ENCODE results near the gene DYNC1LI1. TPM values are rescaled to one million over a fixed set of nuclear protein-coding genes. Genes with fewer than 3 reads are reported as not detected.

DYNC1LI1 gene
- polyA plus RNA-seq, 2 of the 4 experiments (the other 2 are of a cell fraction), result 42.0 to 66.9 TPM

DNA sequence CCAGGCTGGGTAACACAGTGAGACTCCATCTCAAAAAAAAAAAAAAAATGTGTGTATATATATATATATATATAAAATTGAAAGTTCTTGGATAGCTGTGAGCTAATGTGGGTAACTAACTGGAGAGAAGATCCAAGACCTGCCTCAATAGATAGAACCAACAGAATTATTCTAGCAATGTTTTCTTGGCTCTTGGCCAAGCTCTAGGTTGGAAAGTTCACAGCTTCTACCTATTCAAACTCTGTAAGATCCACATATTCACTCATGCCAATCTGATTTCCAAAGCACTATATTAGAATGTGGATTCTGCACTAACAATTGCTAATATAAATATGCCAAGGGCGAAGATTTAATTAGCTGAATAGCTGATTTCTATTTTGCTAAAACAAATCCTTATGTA lies 38.2 kb downstream of the DYNC1LI1 start:
- ATAC-seq, result no peak
- ChIA-PET CTCF (no interaction called here), POLR2A (interaction anchor here (1.5 kb wide), 1 partner anchor 153 kb away, joined by 3 read pairs; the partner anchor contains the start of gene CNOT10)
- Histone ChIP-seq H3K4me1 (0 out of 3 replicates have a peak, but pooled peaks cover 6% of the 10 kb centered on the region), H3K27ac (no peak overlapping the region), H3K4me3 (no peak overlapping the region), H3K9me3 (no peaks in the 10 kb centered on the region), H3K4me2 (no peak overlapping the region)
- 93% methylated on average over 1 of the region's 1 CpG for WGBS (ENCODE audit: missing lambda C conversion rate)
- no peak for FAIRE-seq
- DNase-seq (ENCODE audit: low read depth in 1 of 2, low spot score in 1 of 2), result no peak
- TF ChIP-seq CTCF (IDR thresholded peaks at IDR 0.05), result no peak
- TF ChIP-seq GATA3 (IDR thresholded peaks at IDR 0.05; ENCODE audit: borderline replicate concordance), result no peak
- TF ChIP-seq POLR2AphosphoS2 (conservative IDR thresholded peaks at IDR 0.05; ENCODE audit: low read length), result no peak
- no peak for TF ChIP-seq EHF (CRISPR knock-in tag; IDR thresholded peaks at IDR 0.05)
- TF ChIP-seq ZNF302 (CRISPR knock-in tag; IDR thresholded peaks at IDR 0.05), result no peak
- no peak for TF ChIP-seq RAD21 (conservative IDR thresholded peaks at IDR 0.05 in 1 of 2, IDR thresholded peaks at IDR 0.05 in 1 of 2)
- no peak for TF ChIP-seq MYC (IDR thresholded peaks at IDR 0.05; ENCODE audit: borderline replicate concordance, low read length)
- no peak for TF ChIP-seq HOXB5 (CRISPR knock-in tag; IDR thresholded peaks at IDR 0.05)
- TF ChIP-seq TP53 (CRISPR knock-in tag; IDR thresholded peaks at IDR 0.05), result no peak
- TF ChIP-seq RARB (CRISPR knock-in tag; IDR thresholded peaks at IDR 0.05), result no peak
- TF ChIP-seq JUN (IDR thresholded peaks at IDR 0.05), result no peak
- TF ChIP-seq KDM1A (IDR thresholded peaks at IDR 0.05; ENCODE audit: low read depth), result no peak
- no peak for TF ChIP-seq KDM5A (IDR thresholded peaks at IDR 0.05)
- TF ChIP-seq MAFK (IDR thresholded peaks at IDR 0.05; ENCODE audit: partially characterized antibody), result no peak
- no peak for TF ChIP-seq SREBF2 (IDR thresholded peaks at IDR 0.05)
- no peak for TF ChIP-seq HMGXB4 (CRISPR knock-in tag; IDR thresholded peaks at IDR 0.05; ENCODE audit: borderline replicate concordance)
- TF ChIP-seq, protein P1, sequence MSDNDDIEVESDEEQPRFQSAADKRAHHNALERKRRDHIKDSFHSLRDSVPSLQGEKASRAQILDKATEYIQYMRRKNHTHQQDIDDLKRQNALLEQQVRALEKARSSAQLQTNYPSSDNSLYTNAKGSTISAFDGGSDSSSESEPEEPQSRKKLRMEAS (IDR thresholded peaks at IDR 0.05), result no peak
- no peak for TF ChIP-seq NPAS2 (CRISPR knock-in tag; IDR thresholded peaks at IDR 0.05; ENCODE audit: borderline replicate concordance)
- TF ChIP-seq FOSL2 (IDR thresholded peaks at IDR 0.05), result no peak
- no peak for TF ChIP-seq FOSL2 (CRISPR knock-in tag; IDR thresholded peaks at IDR 0.05)
- TF ChIP-seq RNF2 (IDR thresholded peaks at IDR 0.05; ENCODE audit: borderline replicate concordance, low read depth), result no peak

DNA sequence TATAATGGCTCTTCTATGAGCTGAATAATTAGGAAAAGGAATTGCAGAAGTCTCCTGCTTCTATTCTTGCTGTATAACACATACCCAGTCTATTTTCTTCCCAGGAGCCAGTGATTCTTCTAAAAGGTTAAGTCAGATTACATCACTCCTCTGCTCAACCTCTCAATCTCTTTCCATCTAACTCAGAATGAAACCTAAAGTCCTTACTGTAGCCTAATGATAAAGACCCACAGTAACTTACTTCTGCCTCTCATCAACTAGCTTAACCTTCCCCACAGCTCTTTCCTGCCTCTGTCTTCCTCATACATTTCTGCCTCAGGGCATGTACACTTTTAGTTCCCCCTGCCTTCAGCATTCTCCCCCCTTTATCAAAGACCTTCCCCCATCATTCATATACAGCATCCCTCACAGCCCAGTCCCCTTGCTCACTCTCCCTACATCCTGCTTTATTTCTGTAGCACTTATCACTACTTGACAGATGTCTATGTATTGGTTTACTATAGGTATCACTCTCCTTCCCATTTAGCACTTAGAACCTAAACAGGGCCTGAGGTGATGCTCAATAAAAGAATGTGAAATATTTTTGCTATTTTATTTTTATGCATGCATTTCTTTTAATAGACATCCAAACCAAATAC lies 39.5 kb downstream of the DYNC1LI1 start:
- ChIA-PET POLR2A (interaction anchor here (1.5 kb wide), 1 partner anchor 154 kb away, joined by 3 read pairs; the partner anchor contains the start of gene CNOT10), CTCF (no interaction called here)
- H3K4me3 ChIP-seq, result no peak overlapping the region
- DNase-seq (ENCODE audit: low read depth in 1 of 2, low spot score in 1 of 2) (no peak), FAIRE-seq (no peak), ATAC-seq (no peak)
- TF ChIP-seq USF2 (IDR thresholded peaks at IDR 0.05) (no peak), KDM5A (IDR thresholded peaks at IDR 0.05) (no peak), NPAS2 (CRISPR knock-in tag; IDR thresholded peaks at IDR 0.05; ENCODE audit: borderline replicate concordance) (no peak), EP300 (IDR thresholded peaks at IDR 0.05) (no peak), BHLHE40 (IDR thresholded peaks at IDR 0.05; ENCODE audit: low read depth, low read length) (no peak), FOSB (CRISPR knock-in tag; IDR thresholded peaks at IDR 0.05) (no peak), SREBF2 (IDR thresholded peaks at IDR 0.05) (no peak), ESRRA (IDR thresholded peaks at IDR 0.05; ENCODE audit: borderline replicate concordance, low read length) (no peak), KDM1A (IDR thresholded peaks at IDR 0.05; ENCODE audit: low read depth) (no peak), RFX5 (IDR thresholded peaks at IDR 0.05) (no peak), RCOR1 (IDR thresholded peaks at IDR 0.05; ENCODE audit: low read depth, low read length) (no peak)
- TF ChIP-seq, protein P1 (IDR thresholded peaks at IDR 0.05), result no peak
- TF ChIP-seq, protein P2, sequence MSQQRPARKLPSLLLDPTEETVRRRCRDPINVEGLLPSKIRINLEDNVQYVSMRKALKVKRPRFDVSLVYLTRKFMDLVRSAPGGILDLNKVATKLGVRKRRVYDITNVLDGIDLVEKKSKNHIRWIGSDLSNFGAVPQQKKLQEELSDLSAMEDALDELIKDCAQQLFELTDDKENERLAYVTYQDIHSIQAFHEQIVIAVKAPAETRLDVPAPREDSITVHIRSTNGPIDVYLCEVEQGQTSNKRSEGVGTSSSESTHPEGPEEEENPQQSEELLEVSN (IDR thresholded peaks at IDR 0.05; ENCODE audit: borderline replicate concordance, low read depth), result no peak
- H3K27ac ChIP-seq, result no peak overlapping the region
- 0 out of 3 replicates have a peak, but pooled peaks cover 4% of the 10 kb centered on the region for H3K4me1 ChIP-seq
- no peaks in the 10 kb centered on the region for H3K9me3 ChIP-seq
- H3K4me2 ChIP-seq, result no peak overlapping the region
